Thyroid gland (tissue), 4 donors: Measurements from ENCODE around the gene CREB3. TPM values are rescaled to one million over a fixed set of nuclear protein-coding genes. Genes with fewer than 3 reads are reported as not detected.

ENCODE experiments used
- DNase-seq, 2 donors: peaks; one replicate each; pipeline ENCODE4 v3.0.0-alpha.2; 2019
- H3K27ac ChIP-seq, 3 donors: fragments of 200-600 bp; sonication (generic); 1 replicate in 2 of 3; 2 replicates in 1 of 3; pipeline ENCODE4 v1.5.1; 2016 to 2019; ENCODE audit warnings: mild to moderate bottlenecking in 1 of 3, moderate library complexity in 1 of 3
- H3K27me3 ChIP-seq: fragments of 200-600 bp; sonication (generic); one replicate; pipeline ENCODE4 v1.5.1; 2019
- H3K36me3 ChIP-seq, 2 donors: fragments of 200-600 bp; sonication (generic); one replicate each; pipeline ENCODE4 v1.5.1; 2016 to 2019
- H3K4me1 ChIP-seq, 2 donors: fragments of 200-600 bp; sonication (generic); one replicate each; pipeline ENCODE4 v1.5.1; 2017 to 2019
- H3K4me3 ChIP-seq, 3 donors: fragments of 200-600 bp; sonication (generic); replicated peaks in 1 of 3; 1 replicate in 2 of 3; 2 replicates in 1 of 3; pipeline ENCODE4 v1.5.1; 2016; ENCODE audit warnings: mild to moderate bottlenecking in 1 of 3
- H3K9me3 ChIP-seq: fragments of 200-600 bp; sonication (generic); one replicate; pipeline ENCODE4 v1.5.1; 2017
- POLR2A ChIP-seq, 2 donors: fragments of 450-650 bp; IDR thresholded peaks; one replicate each; pipeline ENCODE4 v1.6.1; 2017; ENCODE audit warnings: antibody characterized with exemption in 2 of 2, mild to moderate bottlenecking in 2 of 2, moderate library complexity in 1 of 2
- WGBS, 2 donors: methylation state at CpG; one replicate each; pipeline ENCODE4 v1.1.5; 2017; 5-methylcytosine and 5-hydroxymethylcytosine counted together
- intact Hi-C: fragments of 100-400 bp; cut with DNase I; formaldehyde crosslinking; loops from one replicate; pipeline ENCODE4 v1.15.1; 2023
- total RNA-seq, 4 donors: library from RNA; depleted of rRNA; stranded (reverse); fragments of >200 nt; gene quantifications; one replicate each; pipeline ENCODE4 v1.2.3, GENCODE V29; 2016
- TF ChIP-seq, protein P1 (sequence below), 6 experiments: fragments of 200-600 bp in 3 of 6; fragments of 450-650 bp in 3 of 6; sonication (generic) in 3 of 6; IDR thresholded peaks; one replicate each; pipeline ENCODE4 v1.5.1; 2016 to 2019; ENCODE audit warnings: antibody characterized with exemption in 6 of 6, mild to moderate bottlenecking in 2 of 6, inconsistent platforms in 1 of 6, moderate library complexity in 1 of 6

The CREB3 gene
- total RNA-seq, 4 donors from 2014 or later: 44.9 to 73.0 (median 51.3) TPM

DNA sequence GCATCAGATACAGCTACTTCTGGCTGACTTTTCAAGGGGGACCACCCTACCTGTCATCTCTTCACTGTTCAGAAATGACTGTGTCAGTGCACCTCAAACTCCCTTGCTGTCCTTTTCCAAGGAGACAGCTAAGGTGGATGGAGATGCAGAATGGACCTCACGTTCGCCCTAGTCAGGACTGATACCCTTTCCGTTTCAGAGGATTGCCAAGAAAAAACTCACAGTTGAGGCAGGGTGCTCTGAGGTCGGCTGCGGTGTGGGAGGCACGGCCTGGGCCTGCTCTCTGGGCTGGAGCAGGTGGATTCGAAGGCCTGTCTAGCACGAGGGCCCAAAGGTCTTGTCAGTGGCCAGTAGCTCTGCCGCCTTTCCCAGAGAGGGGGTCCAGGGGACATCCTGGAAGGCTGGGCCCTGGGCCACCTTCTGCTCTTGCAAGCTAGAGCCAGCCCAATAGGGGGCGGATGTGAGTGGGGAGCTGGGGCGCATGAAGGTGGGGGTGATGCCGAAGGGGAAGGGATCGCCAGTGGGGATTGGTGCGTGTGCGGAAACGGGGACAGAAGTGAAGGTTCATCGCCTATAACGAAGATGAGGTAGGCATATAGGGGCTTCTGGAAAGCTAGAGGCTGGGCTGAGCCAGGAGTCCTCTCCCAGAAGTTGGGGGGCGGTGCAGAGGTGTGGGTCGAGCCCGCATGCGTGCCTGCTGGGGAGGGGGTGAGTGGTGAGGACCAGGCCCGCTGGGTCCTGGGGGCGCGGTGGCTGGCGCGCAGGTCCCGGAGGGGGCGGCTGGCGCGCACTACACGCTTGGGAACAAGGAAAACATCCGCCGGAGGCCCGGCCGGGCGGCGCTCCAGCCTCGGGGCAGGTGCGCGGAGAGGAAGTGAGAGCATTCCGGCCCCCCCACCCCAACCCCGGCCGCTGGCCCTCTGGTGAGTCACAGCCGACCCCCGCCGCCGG, 24.1 kb downstream of the CREB3 start:
- peak; percentile 81 for DNase-seq
- peak overlapping the region in 2 of 3 donors; percentile 47 to 73 for H3K4me3 ChIP-seq
- H3K4me1 ChIP-seq: peaks cover 29 to 43% of the 10 kb centered on the region in 2 donors
- TF ChIP-seq POLR2A (IDR thresholded peaks at IDR 0.05): peak in 1 of 2 donors; percentile 50
- TF ChIP-seq, protein P1, sequence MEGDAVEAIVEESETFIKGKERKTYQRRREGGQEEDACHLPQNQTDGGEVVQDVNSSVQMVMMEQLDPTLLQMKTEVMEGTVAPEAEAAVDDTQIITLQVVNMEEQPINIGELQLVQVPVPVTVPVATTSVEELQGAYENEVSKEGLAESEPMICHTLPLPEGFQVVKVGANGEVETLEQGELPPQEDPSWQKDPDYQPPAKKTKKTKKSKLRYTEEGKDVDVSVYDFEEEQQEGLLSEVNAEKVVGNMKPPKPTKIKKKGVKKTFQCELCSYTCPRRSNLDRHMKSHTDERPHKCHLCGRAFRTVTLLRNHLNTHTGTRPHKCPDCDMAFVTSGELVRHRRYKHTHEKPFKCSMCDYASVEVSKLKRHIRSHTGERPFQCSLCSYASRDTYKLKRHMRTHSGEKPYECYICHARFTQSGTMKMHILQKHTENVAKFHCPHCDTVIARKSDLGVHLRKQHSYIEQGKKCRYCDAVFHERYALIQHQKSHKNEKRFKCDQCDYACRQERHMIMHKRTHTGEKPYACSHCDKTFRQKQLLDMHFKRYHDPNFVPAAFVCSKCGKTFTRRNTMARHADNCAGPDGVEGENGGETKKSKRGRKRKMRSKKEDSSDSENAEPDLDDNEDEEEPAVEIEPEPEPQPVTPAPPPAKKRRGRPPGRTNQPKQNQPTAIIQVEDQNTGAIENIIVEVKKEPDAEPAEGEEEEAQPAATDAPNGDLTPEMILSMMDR (IDR thresholded peaks at IDR 0.05): peak in 5 of 6 experiments; percentile 16 to 78 (median 60)
- 14 to 25% methylated on average over 21 to 29 of the region's 48 CpGs for WGBS, 2 donors
- no peaks in the 10 kb centered on the region for H3K27me3 ChIP-seq
- peaks cover 20 to 28% of the 10 kb centered on the region in 2 donors for H3K36me3 ChIP-seq
- no peaks in the 10 kb centered on the region for H3K9me3 ChIP-seq
- H3K27ac ChIP-seq: peak overlapping the region; percentile 81 to 93 (median 88)
- intact Hi-C loops: no loop called here

DNA sequence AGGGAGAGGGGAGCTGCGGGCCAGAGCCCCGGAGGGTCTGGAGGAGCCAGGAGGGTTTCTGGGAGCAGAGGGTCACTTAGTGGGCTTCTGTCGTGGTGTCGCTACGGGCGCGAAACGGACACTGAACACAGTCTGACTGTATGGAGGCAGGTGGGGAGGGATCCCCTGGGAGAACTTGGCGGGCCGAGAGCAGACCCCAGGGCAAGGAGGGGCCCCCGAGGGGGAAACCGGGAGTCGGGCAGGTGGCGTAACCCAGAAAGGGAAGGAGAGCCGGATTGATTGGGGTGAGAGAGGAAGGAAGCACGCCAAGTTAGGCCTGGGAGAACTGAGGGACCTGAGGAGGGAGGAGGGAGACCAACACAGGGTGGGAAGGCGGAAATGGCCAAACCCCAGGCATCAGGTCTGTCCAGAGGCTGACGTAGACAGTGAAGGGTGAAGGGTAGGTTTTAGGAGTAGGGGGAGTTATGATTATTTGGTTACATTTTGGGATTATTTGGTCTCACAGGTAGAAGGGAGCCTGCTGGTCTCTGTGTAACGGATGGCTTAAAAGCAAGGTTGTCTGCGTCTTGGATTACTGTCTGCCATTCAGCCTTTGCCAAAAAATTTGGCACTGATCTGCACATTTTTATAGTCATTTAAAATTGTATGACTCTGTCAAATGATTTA, 24.9 kb downstream of the CREB3 start:
- Histone ChIP-seq H3K27me3 (no peaks in the 10 kb centered on the region), H3K9me3 (no peaks in the 10 kb centered on the region), H3K4me1 (peaks cover 31 to 43% of the 10 kb centered on the region in 2 donors), H3K27ac (peak overlapping the region; percentile 81 to 93 (median 88)), H3K36me3 (peaks cover 13 to 20% of the 10 kb centered on the region in 2 donors), H3K4me3 (peak overlapping the region in 2 of 3 donors; percentile 47 to 73)
- 2 to 3% methylated on average over 18 of the region's 20 CpGs for WGBS, 2 donors
- peak; percentile 47 to 50 for DNase-seq
- intact Hi-C loops: no loop called here
- no peak for TF ChIP-seq POLR2A (IDR thresholded peaks at IDR 0.05)
- TF ChIP-seq, protein P1 (IDR thresholded peaks at IDR 0.05): no peak

DNA sequence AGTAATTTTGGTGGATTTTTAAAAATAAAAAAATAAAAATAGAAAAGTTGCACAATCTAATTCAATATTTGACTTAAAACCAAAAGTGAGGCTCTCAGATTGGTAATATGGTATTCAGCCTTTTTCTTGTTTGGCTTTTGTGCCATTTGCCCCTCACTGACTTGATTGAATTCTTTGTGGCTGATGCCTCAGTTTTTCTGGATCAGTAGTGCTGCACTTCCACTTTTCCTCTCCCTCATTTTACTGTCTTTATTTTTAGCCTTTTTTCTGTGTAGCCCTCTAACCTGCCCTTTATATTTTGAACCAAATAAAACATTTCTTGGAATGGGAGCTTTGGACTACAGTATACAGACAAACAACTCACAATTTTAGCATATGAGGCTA, 25.4 kb downstream of the CREB3 start:
- peaks cover 36 to 49% of the 10 kb centered on the region in 2 donors for H3K4me1 ChIP-seq
- intact Hi-C loops: no loop called here
- TF ChIP-seq POLR2A (IDR thresholded peaks at IDR 0.05): no peak
- TF ChIP-seq, protein P1 (IDR thresholded peaks at IDR 0.05): no peak

DNA sequence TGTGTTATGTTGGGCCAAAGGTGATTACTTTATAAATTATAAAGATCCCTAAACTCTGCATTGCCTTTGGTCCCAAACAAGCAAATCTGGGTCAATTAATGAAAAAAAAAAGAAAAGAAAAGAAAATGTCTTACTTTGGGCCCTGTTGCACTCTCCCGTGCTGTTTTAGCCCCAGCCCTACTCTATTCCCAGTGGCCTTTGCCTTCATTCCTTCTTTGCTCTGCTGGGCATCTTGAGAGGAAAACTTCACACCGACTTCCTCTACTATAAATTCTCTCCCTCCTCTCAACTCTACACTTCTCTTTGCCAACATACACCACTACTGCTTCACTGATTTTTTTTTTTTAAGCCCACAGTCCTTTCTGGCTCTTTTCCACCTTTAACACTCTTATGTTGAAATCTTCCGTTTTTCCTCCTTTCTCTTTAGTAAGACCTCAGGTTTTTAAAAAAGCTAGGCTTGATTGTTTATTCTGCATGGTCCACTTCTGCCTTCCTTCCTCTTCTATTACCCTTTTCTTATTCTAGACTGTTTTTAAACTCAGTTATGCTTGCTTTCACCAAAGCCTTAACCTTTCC, 26.1 kb downstream of the CREB3 start:
- intact Hi-C loops: no loop called here
- Histone ChIP-seq H3K9me3 (no peaks in the 10 kb centered on the region), H3K27me3 (no peaks in the 10 kb centered on the region), H3K27ac (peak overlapping the region; percentile 81 to 93 (median 88)), H3K4me1 (peaks cover 42 to 54% of the 10 kb centered on the region in 2 donors), H3K4me3 (no peak overlapping the region), H3K36me3 (peaks cover 1 to 8% of the 10 kb centered on the region in 2 donors)
- 10% methylated on average over 3 of the region's 3 CpGs for WGBS, 2 donors
- peak; percentile 49 to 50 for DNase-seq
- TF ChIP-seq, protein P1 (IDR thresholded peaks at IDR 0.05): no peak
- TF ChIP-seq POLR2A (IDR thresholded peaks at IDR 0.05): peak in 1 of 2 donors; percentile 22

More for the DNA sequence above, 25.4 kb downstream of the CREB3 start:
- peak overlapping the region; percentile 81 to 93 (median 88) for H3K27ac ChIP-seq
- H3K4me3 ChIP-seq: no peak overlapping the region
- no peak for DNase-seq
- no peaks in the 10 kb centered on the region for H3K27me3 ChIP-seq
- H3K36me3 ChIP-seq: peaks cover 8 to 14% of the 10 kb centered on the region in 2 donors
- H3K9me3 ChIP-seq: no peaks in the 10 kb centered on the region
